ENCODE measurements around the gene SMYD3. TPM values are rescaled to one million over a fixed set of nuclear protein-coding genes. Genes with fewer than 3 reads are reported as not detected.

SMYD3 gene
- total and polyA plus RNA-seq, 2 donors (not counting 3 experiments of a cell fraction or from before 2014, with no cell fraction given) = 16.0 to 32.1 TPM

- no peaks in the 10 kb centered on the region for H4K20me1 ChIP-seq (replicated peaks; ENCODE audit: control insufficient read depth, extremely low read depth, insufficient read depth, low read length)
- no peak overlapping the region for H3K4me2 ChIP-seq (ENCODE audit: insufficient read depth, low read length)
- BruUV-seq (replicated peaks) = no TSS peak
- no peaks in the 10 kb centered on the region for H3K9me1 ChIP-seq (replicated peaks; ENCODE audit: control insufficient read depth, extremely low read depth, insufficient read depth, low read length)
- TF ChIP-seq, protein P1, sequence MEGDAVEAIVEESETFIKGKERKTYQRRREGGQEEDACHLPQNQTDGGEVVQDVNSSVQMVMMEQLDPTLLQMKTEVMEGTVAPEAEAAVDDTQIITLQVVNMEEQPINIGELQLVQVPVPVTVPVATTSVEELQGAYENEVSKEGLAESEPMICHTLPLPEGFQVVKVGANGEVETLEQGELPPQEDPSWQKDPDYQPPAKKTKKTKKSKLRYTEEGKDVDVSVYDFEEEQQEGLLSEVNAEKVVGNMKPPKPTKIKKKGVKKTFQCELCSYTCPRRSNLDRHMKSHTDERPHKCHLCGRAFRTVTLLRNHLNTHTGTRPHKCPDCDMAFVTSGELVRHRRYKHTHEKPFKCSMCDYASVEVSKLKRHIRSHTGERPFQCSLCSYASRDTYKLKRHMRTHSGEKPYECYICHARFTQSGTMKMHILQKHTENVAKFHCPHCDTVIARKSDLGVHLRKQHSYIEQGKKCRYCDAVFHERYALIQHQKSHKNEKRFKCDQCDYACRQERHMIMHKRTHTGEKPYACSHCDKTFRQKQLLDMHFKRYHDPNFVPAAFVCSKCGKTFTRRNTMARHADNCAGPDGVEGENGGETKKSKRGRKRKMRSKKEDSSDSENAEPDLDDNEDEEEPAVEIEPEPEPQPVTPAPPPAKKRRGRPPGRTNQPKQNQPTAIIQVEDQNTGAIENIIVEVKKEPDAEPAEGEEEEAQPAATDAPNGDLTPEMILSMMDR (IDR thresholded peaks at IDR 0.05; ENCODE audit: extremely low read depth in 1 of 2, insufficient read depth in 1 of 2, low read depth in 1 of 2, low read length in 2 of 2) = no peak
- no peak for TF ChIP-seq JUN (IDR thresholded peaks at IDR 0.05; ENCODE audit: borderline replicate concordance, insufficient read depth, insufficient read length, low read depth)
- TF ChIP-seq POLR2AphosphoS5 (IDR thresholded peaks at IDR 0.05; ENCODE audit: insufficient read depth, low read depth, low read length) = no peak
- no peak for TF ChIP-seq FOS (IDR thresholded peaks at IDR 0.05; ENCODE audit: borderline replicate concordance, insufficient read depth, low read length)
- no peak for TF ChIP-seq POLR2A (IDR thresholded peaks at IDR 0.05; ENCODE audit: low read depth, low read length)
- TF ChIP-seq, protein P2, sequence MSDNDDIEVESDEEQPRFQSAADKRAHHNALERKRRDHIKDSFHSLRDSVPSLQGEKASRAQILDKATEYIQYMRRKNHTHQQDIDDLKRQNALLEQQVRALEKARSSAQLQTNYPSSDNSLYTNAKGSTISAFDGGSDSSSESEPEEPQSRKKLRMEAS (IDR thresholded peaks at IDR 0.05; ENCODE audit: insufficient read depth, insufficient read length) = no peak
- TF ChIP-seq MYC (IDR thresholded peaks at IDR 0.05; ENCODE audit: low read depth, low read length) = no peak
- TF ChIP-seq EZH2 (IDR thresholded peaks at IDR 0.05; ENCODE audit: borderline replicate concordance, low read depth, low read length, severe bottlenecking) = no peak
- TF ChIP-seq GATA2 (IDR thresholded peaks at IDR 0.05; ENCODE audit: insufficient read depth, insufficient read length, low read depth, low read length) = no peak
- dilution Hi-C loops (cut with MboI; ENCODE audit: extremely low pct_ligation_motif_present, low sequenced_read_pairs) = no loop called here
- H2AFZ ChIP-seq (ENCODE audit: low read depth, low read length) = no peak overlapping the region
- H3K79me2 ChIP-seq (ENCODE audit: control insufficient read depth, insufficient read depth, low read length) = no peaks in the 10 kb centered on the region
- intact Hi-C loops (cut with micrococcal nuclease) = no loop called here
- CTCF ChIA-PET = interaction anchor here (4.1 kb wide), 1 partner anchor 12 kb away, joined by 36 read pairs; no protein-coding TSS in a partner anchor
- H3K27me3 ChIP-seq (ENCODE audit: control insufficient read depth in 2 of 2, insufficient read depth in 2 of 2, low read length in 2 of 2) = no peaks in the 10 kb centered on the region
- FAIRE-seq (no peak), DNase-seq (ENCODE audit: low read depth, low spot score) (no peak)
- H3K9ac ChIP-seq (replicated peaks; ENCODE audit: extremely low read depth, insufficient read depth, low read length) = no peak overlapping the region
- POLR2A ChIA-PET = no interaction called here
- H3K4me3 ChIP-seq (replicated peaks in 1 of 3; ENCODE audit: insufficient read depth in 1 of 3, low read depth in 1 of 3, low read length in 3 of 3) = no peak overlapping the region
- no peak overlapping the region for H3K27ac ChIP-seq (ENCODE audit: insufficient read depth, low read depth, low read length)
- no peaks in the 10 kb centered on the region for H3K36me3 ChIP-seq (ENCODE audit: control insufficient read depth in 2 of 2, extremely low read depth in 1 of 2, insufficient read depth in 2 of 2, low read length in 2 of 2)
- H3K9me3 ChIP-seq (replicated peaks; ENCODE audit: control insufficient read depth, insufficient read depth, low read length) = no peaks in the 10 kb centered on the region
- no peaks in the 10 kb centered on the region for H3K4me1 ChIP-seq (ENCODE audit: control insufficient read depth, extremely low read depth, insufficient read depth, low read length)
Measured at GRCh38 chr1:245901037-245901436, 606.0 kb downstream of the SMYD3 start.
